ENCODE data around the gene PEX11G. TPM values are rescaled to one million over a fixed set of nuclear protein-coding genes. Genes with fewer than 3 reads are reported as not detected.

PEX11G gene
- total RNA-seq, 2 donors from 2014 or later = 3.9 to 7.6 TPM

GRCh38 chr19:7512400-7512851 is 23.6 kb upstream of the PEX11G start:
- Histone ChIP-seq H3K36me3 (replicated peaks in 1 of 2; ENCODE audit: insufficient read depth in 1 of 2, low read depth in 2 of 2) (no peaks in the 10 kb centered on the region), H3K27me3 (no peaks in the 10 kb centered on the region), H3K4me3 (no peak overlapping the region), H3K27ac (no peak overlapping the region), H3K9me3 (no peaks in the 10 kb centered on the region), H3K4me1 (peaks cover 16% of the 10 kb centered on the region)
- DNase-seq = no peak
- TF ChIP-seq POLR2A (IDR thresholded peaks at IDR 0.05) = no peak
- no peak for TF ChIP-seq CTCF (IDR thresholded peaks at IDR 0.05)
- intact Hi-C loops (cut with DNase I) = no loop called here
- WGBS, 2 donors = 31 to 47% methylated on average over 3 to 6 of the region's 6 CpGs
- no peak for ATAC-seq

GRCh38 chr19:7509625-7510024 is 20.8 kb upstream of the PEX11G start:
- H3K4me1 ChIP-seq = peaks cover 10% of the 10 kb centered on the region
- no peaks in the 10 kb centered on the region for H3K27me3 ChIP-seq
- DNase-seq = no peak
- no peak for ATAC-seq
- H3K4me3 ChIP-seq = no peak overlapping the region
- intact Hi-C loops (cut with DNase I) = no loop called here
- H3K9me3 ChIP-seq = no peaks in the 10 kb centered on the region
- TF ChIP-seq POLR2A (IDR thresholded peaks at IDR 0.05) (no peak), CTCF (IDR thresholded peaks at IDR 0.05) (no peak)
- H3K36me3 ChIP-seq (replicated peaks in 1 of 2; ENCODE audit: insufficient read depth in 1 of 2, low read depth in 2 of 2) = no peaks in the 10 kb centered on the region
- WGBS, 2 donors = 25 to 45% methylated on average over 3 of the region's 3 CpGs
- H3K27ac ChIP-seq = no peak overlapping the region

- Histone ChIP-seq H3K4me3 (no peak overlapping the region), H3K4me1 (peaks cover 10% of the 10 kb centered on the region), H3K27me3 (no peaks in the 10 kb centered on the region), H3K27ac (no peak overlapping the region), H3K9me3 (no peaks in the 10 kb centered on the region), H3K36me3 (replicated peaks in 1 of 2; ENCODE audit: insufficient read depth in 1 of 2, low read depth in 2 of 2) (no peaks in the 10 kb centered on the region)
- 39 to 41% methylated on average over 11 of the region's 11 CpGs for WGBS, 2 donors
- DNase-seq (peak; percentile 63 to 77 (median 70)), ATAC-seq (no peak)
- TF ChIP-seq POLR2A (IDR thresholded peaks at IDR 0.05) = no peak
- no peak for TF ChIP-seq CTCF (IDR thresholded peaks at IDR 0.05)
- intact Hi-C loops (cut with DNase I) = no loop called here
Measured at GRCh38 chr19:7507884-7508283, 19.0 kb upstream of the PEX11G start.

GRCh38 chr19:7506385-7507328 is 17.8 kb upstream of the PEX11G start:
- WGBS, 2 donors = 36 to 41% methylated on average over 16 to 20 of the region's 20 CpGs
- peak; percentile 89 to 97 (median 93) for DNase-seq
- Histone ChIP-seq H3K9me3 (no peaks in the 10 kb centered on the region), H3K27ac (no peak overlapping the region), H3K36me3 (replicated peaks in 1 of 2; ENCODE audit: insufficient read depth in 1 of 2, low read depth in 2 of 2) (no peaks in the 10 kb centered on the region), H3K4me3 (no peak overlapping the region), H3K27me3 (no peaks in the 10 kb centered on the region), H3K4me1 (peaks cover 10% of the 10 kb centered on the region)
- peak; percentile 91 for ATAC-seq
- TF ChIP-seq POLR2A (IDR thresholded peaks at IDR 0.05) = no peak
- no peak for TF ChIP-seq CTCF (IDR thresholded peaks at IDR 0.05)
- intact Hi-C loops (cut with DNase I) = no loop called here

Data from body of pancreas (tissue), 4 donors.